ENCODE results near the gene ZBTB39.

DNA sequence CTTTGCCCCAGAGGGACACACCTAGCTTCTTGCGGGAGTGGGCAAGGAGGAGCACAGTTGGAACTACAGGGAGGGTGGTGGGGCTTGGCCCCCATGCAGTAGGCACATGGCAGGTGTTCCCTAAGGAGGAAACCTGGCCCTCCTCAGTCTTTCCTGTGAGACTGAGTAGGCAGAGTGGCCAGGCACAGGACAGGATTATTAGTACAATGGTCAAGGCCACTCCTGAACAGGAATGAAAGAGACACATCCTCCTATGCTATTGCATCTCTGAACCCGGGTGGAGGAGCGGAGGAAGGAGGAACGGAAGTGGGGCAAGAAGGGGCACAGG, 42.7 kb upstream of the ZBTB39 start:
- TF ChIP-seq, protein P1, sequence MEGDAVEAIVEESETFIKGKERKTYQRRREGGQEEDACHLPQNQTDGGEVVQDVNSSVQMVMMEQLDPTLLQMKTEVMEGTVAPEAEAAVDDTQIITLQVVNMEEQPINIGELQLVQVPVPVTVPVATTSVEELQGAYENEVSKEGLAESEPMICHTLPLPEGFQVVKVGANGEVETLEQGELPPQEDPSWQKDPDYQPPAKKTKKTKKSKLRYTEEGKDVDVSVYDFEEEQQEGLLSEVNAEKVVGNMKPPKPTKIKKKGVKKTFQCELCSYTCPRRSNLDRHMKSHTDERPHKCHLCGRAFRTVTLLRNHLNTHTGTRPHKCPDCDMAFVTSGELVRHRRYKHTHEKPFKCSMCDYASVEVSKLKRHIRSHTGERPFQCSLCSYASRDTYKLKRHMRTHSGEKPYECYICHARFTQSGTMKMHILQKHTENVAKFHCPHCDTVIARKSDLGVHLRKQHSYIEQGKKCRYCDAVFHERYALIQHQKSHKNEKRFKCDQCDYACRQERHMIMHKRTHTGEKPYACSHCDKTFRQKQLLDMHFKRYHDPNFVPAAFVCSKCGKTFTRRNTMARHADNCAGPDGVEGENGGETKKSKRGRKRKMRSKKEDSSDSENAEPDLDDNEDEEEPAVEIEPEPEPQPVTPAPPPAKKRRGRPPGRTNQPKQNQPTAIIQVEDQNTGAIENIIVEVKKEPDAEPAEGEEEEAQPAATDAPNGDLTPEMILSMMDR (IDR thresholded peaks at IDR 0.05): no peak
- no peak for TF ChIP-seq POLR2A (IDR thresholded peaks at IDR 0.05)
